Activated CD8-positive, alpha-beta T cell treated with anti-CD3 and anti-CD28 coated beads, Interleukin-2, amount 10 ng/mL, durations not matched to agents 7 days and 5 days (primary cell): Measurements from ENCODE around the gene ODF4. TPM values are rescaled to one million over a fixed set of nuclear protein-coding genes. Genes with fewer than 3 reads are reported as not detected.

Experiments
- ATAC-seq: fragments of 150-1000 bp; cut with Tn5 transposase; one replicate; pipeline ENCODE4 v1.10.0; 2021; ENCODE audit warnings: moderate library complexity
- CTCF ChIA-PET: fragments of 350-600 bp; sonication (Branson Sonifier 250); formaldehyde crosslinking; loops from one replicate; lab custom pipeline; 2021; ENCODE audit warnings: antibody characterized with exemption; lab: Charles Lee
- POLR2A ChIA-PET: fragments of 350-600 bp; sonication (Branson Sonifier 250); formaldehyde crosslinking; loops from one replicate; lab custom pipeline; 2021; ENCODE audit warnings: antibody characterized with exemption; lab: Charles Lee
- DNase-seq: peaks from one replicate; pipeline ENCODE4 v3.0.0-alpha.2; 2020
- H3K27ac Mint-ChIP-seq: one replicate; pipeline ENCODE4 v1.8.0; 2021; ENCODE audit warnings: mild to moderate bottlenecking, mixed read lengths
- H3K27me3 Mint-ChIP-seq: one replicate; pipeline ENCODE4 v1.8.0; 2021; ENCODE audit warnings: low read depth, mixed read lengths
- H3K36me3 Mint-ChIP-seq: one replicate; pipeline ENCODE4 v1.8.0; 2021; ENCODE audit warnings: low read depth, mixed read lengths
- H3K4me1 Mint-ChIP-seq: one replicate; pipeline ENCODE4 v1.8.0; 2021; ENCODE audit warnings: low read depth, mixed read lengths
- H3K4me3 Mint-ChIP-seq: one replicate; pipeline ENCODE4 v1.8.0; 2021; ENCODE audit warnings: mild to moderate bottlenecking, mixed read lengths
- H3K9me3 Mint-ChIP-seq: one replicate; pipeline ENCODE4 v1.8.0; 2022; ENCODE audit warnings: mixed read lengths; ENCODE audit not compliant: insufficient read depth
- total RNA-seq, 2 experiments: library from RNA; stranded (reverse); gene quantifications; one replicate each; pipeline ENCODE4 v1.2.3, GENCODE V29; 2021

ODF4 gene
- total RNA-seq, 2 experiments from 2014 or later = not detected

DNA sequence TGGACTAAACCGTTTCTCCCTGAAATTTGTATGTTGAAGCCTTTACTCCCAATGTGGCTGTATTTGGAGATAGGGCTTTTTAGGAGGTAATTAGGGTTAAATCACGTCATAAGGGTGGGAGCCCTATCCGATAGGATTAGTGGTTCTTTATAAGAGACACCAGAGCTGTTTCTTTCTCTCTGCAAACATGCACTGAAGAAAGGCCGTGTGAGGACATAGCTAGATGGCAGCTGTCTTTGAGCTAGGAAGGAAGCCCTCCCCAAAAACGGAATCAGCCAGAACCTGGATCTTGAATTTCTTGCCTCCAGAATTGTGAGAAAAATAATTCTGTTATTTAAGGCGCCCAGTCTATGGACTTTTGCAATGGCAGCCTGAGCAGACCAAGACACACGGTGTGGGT, 14.1 kb downstream of the ODF4 start:
- no peak overlapping the region for H3K27ac Mint-ChIP-seq
- CTCF ChIA-PET = interaction anchor here (0.7 kb wide), 1 partner anchor 17 kb away, joined by 3 read pairs; no protein-coding TSS in a partner anchor

DNA sequence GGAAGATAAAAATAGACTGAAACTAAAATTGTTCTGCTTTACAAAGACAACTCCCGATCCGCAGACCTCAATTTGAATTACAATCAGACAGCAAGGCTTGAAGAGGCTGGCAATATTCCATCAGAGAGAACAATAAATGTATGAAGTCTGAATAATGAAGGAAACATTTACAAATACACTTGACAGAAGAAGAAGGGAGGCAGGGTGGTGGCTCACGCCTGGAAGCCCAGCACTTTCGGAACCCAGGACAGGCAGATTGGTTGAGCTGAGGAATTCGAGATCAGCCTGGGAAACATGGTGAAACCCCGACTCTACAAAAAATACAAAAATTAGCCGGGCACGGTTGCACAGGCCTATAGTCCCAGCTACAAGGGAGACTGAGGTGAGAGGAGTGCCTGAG, 14.6 kb downstream of the ODF4 start:
- H3K27me3 Mint-ChIP-seq = peaks cover 4% of the 10 kb centered on the region
- CTCF ChIA-PET = interaction anchor here (0.7 kb wide), 1 partner anchor 16 kb away, joined by 3 read pairs; no protein-coding TSS in a partner anchor
- POLR2A ChIA-PET = no interaction called here

More for the DNA sequence above, 14.1 kb downstream of the ODF4 start:
- no peaks in the 10 kb centered on the region for H3K4me1 Mint-ChIP-seq
- DNase-seq (no peak), ATAC-seq (no peak)
- no peak overlapping the region for H3K4me3 Mint-ChIP-seq
- H3K9me3 Mint-ChIP-seq = no peaks in the 10 kb centered on the region
- POLR2A ChIA-PET = no interaction called here
- H3K27me3 Mint-ChIP-seq = peaks cover 4% of the 10 kb centered on the region
- H3K36me3 Mint-ChIP-seq = no peaks in the 10 kb centered on the region

DNA sequence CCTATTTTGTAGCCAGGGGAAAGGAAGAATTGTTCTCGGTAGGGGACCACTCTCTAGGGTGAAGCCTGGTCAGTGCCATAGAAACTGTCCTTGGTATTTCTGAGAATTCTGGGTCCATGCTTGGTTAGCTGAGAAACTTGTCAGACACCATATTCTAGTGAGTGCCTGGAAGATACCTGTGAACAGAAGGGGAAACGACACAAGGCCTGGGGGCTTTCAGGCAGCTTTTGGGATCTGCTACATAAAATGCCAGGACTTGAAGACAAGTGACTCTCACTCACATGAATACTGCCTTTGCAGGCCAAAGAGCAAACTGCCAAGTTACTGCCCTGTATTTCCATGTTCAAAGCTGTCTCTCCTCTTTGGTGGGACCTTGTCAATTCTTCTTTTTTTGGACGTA, 18.3 kb downstream of the ODF4 start:
- Mint-ChIP-seq H3K4me3 (no peak overlapping the region), H3K36me3 (no peaks in the 10 kb centered on the region), H3K9me3 (no peaks in the 10 kb centered on the region), H3K27ac (no peak overlapping the region), H3K27me3 (no peaks in the 10 kb centered on the region), H3K4me1 (peaks cover 10% of the 10 kb centered on the region)
- POLR2A ChIA-PET = no interaction called here
- CTCF ChIA-PET = no interaction called here
- ATAC-seq = no peak
- no peak for DNase-seq

More for the DNA sequence above, 14.6 kb downstream of the ODF4 start:
- Mint-ChIP-seq H3K36me3 (no peaks in the 10 kb centered on the region), H3K27ac (no peak overlapping the region), H3K4me3 (no peak overlapping the region), H3K9me3 (no peaks in the 10 kb centered on the region), H3K4me1 (no peaks in the 10 kb centered on the region)
- ATAC-seq (no peak), DNase-seq (no peak)

DNA sequence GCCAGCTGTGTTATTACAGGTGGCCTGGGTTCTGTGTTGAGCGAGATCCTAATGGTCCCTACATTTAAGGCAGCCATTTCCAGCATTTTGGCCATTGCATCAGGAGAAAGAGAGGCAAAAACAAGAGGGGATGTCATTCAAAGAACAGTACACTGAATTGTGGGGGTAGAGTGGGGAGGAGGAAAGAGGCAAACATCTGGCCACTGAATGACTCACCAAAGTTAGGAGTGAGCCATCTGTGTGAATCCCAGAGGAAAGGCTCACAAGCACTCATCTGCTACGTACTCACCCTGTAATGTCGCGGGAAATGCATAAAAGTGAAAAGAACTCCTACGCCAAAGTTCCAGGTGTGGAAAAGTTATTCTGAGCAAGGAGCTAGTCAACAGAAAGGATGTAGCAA, 20.1 kb downstream of the ODF4 start:
- H3K36me3 Mint-ChIP-seq = no peaks in the 10 kb centered on the region
- CTCF ChIA-PET = interaction anchor here (0.8 to 2.9 kb wide), 2 partner anchors 17 to 286 kb away, joined by 3 to 21 read pairs; partner anchors contain the start of gene KRABD2
- POLR2A ChIA-PET = interaction anchor here (1.3 kb wide), 1 partner anchor 17 kb away, joined by 3 read pairs; no protein-coding TSS in a partner anchor
- DNase-seq = no peak
- ATAC-seq = no peak
- no peaks in the 10 kb centered on the region for H3K9me3 Mint-ChIP-seq
- no peaks in the 10 kb centered on the region for H3K27me3 Mint-ChIP-seq
- peaks cover 10% of the 10 kb centered on the region for H3K4me1 Mint-ChIP-seq
- H3K4me3 Mint-ChIP-seq = no peak overlapping the region
- H3K27ac Mint-ChIP-seq = no peak overlapping the region

DNA sequence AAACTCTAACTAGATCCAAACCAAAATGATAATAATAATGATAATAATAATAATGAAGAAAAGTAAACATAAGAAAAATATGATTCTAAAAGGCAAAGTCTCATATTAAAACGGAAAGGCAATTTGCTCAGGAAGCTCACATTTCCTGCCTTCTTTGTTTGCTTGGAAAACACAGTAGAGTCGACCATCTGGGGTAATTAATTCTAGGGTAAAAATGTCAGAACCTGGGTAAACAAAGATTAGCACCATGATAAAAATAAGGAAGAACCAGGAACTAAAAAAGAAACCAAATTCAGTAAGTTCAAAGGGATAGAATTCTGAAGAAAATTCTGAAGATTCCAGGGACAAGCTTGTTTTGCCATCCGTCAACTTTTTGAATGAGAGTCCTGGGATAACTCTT, 20.6 kb downstream of the ODF4 start:
- Mint-ChIP-seq H3K4me1 (peaks cover 12% of the 10 kb centered on the region), H3K9me3 (no peaks in the 10 kb centered on the region), H3K36me3 (no peaks in the 10 kb centered on the region), H3K27me3 (no peaks in the 10 kb centered on the region), H3K4me3 (no peak overlapping the region), H3K27ac (no peak overlapping the region)
- POLR2A ChIA-PET = interaction anchor here (1.3 kb wide), 1 partner anchor 17 kb away, joined by 3 read pairs; no protein-coding TSS in a partner anchor
- DNase-seq (no peak), ATAC-seq (no peak)
- CTCF ChIA-PET = interaction anchor here (0.8 to 2.9 kb wide), 3 partner anchors 17 to 287 kb away, joined by 3 to 21 read pairs (median 3); partner anchors contain the start of gene KRABD2

DNA sequence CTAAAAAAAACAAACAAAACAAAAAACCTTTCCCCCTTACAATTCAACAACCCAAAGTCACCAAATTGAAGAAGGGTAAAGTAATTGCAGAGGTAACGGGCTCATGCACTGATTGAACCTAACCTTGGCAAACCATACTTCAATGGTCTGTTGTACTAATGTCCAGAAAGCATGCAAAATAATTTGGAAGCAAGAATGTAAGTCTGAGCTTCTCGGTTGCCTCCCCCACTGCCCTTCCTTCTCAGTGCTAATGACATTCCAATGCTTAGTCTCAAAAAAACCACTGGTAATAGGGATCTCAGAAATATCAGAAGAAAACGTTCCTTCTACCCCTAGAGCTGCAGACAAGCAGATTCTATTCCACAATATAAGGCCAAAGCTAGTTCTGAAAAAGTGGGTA, 21.1 kb downstream of the ODF4 start:
- ATAC-seq (no peak), DNase-seq (no peak)
- Mint-ChIP-seq H3K4me3 (no peak overlapping the region), H3K36me3 (no peaks in the 10 kb centered on the region), H3K27ac (no peak overlapping the region), H3K27me3 (no peaks in the 10 kb centered on the region), H3K4me1 (peaks cover 16% of the 10 kb centered on the region), H3K9me3 (no peaks in the 10 kb centered on the region)
- ChIA-PET POLR2A (interaction anchor here (0.8 to 1.3 kb wide), 2 partner anchors 16 to 290 kb away, joined by 3 read pairs; no protein-coding TSS in a partner anchor), CTCF (interaction anchor here (0.9 to 2.9 kb wide), 4 partner anchors 16 to 49 kb away, joined by 3 to 21 read pairs (median 6); partner anchors contain the start of gene KRABD2)

DNA sequence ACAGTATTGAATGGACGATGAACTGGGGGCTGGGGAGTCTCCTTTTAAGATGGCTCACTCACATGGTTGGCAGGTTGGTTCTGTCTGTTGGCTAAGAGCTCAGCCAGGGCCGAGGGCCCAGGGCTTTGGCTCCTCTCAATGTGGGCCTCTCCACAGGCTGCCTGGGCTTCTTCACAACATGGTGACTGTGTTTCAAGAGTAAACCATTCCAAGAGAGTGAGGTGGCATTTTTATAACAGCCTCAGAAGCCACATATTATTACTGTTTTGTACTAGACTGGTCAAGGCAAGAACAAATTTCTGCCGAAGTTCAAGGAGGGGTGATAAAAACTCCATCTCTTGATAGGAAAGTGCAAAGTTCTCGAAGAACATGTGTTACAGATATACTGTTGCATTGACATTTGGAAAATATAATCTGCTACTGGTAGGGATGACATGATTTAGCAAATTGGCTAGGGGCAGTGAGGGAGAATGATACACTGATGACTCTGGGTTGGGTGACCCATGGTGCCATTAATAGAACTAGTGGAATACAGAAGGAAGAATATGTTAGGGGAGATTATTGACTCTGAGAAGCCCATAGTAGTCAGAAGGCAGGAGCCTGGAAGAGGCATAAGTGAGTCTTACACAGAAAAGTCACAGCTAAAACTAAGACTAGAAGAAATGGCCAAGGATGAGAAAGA, 23.2 kb downstream of the ODF4 start:
- H3K4me3 Mint-ChIP-seq = no peak overlapping the region
- POLR2A ChIA-PET = interaction anchor here (0.6 kb wide), 1 partner anchor 14 kb away, joined by 3 read pairs; no protein-coding TSS in a partner anchor
- H3K27me3 Mint-ChIP-seq = no peaks in the 10 kb centered on the region
- CTCF ChIA-PET = interaction anchor here (2.9 kb wide), 1 partner anchor 14 kb away, joined by 21 read pairs; the partner anchor contains the start of gene KRABD2
- ATAC-seq (no peak), DNase-seq (no peak)
- H3K36me3 Mint-ChIP-seq = no peaks in the 10 kb centered on the region
- H3K4me1 Mint-ChIP-seq = peaks cover 16% of the 10 kb centered on the region
- no peaks in the 10 kb centered on the region for H3K9me3 Mint-ChIP-seq
- no peak overlapping the region for H3K27ac Mint-ChIP-seq

DNA sequence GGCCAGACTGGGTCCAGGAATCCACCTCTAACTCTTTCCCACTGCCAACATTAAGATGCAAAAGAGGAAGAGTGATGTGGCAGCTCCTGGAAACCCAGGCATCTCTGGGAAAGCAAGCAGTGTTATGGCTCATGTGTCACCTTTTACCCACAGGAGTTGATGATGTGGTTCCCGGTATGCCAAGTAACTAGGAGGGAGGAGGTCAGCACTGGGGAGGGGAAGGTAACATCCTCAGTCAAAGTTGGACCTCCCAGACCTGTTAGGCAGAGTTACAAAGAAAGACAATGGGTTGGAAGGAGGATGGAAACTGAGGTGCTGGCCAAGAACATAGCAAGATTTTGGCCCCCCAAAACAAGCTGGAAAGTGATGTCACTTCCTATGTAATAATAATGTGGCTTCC, 25.5 kb downstream of the ODF4 start:
- DNase-seq = no peak
- POLR2A ChIA-PET = no interaction called here
- peaks cover 12% of the 10 kb centered on the region for H3K4me1 Mint-ChIP-seq
- no peaks in the 10 kb centered on the region for H3K9me3 Mint-ChIP-seq
- H3K27me3 Mint-ChIP-seq = no peaks in the 10 kb centered on the region
- peaks cover 15% of the 10 kb centered on the region for H3K36me3 Mint-ChIP-seq
- CTCF ChIA-PET = interaction anchor here (1.3 kb wide), 1 partner anchor 12 kb away, joined by 4 read pairs; the partner anchor contains the start of gene KRABD2
- H3K4me3 Mint-ChIP-seq = no peak overlapping the region
- no peak for ATAC-seq
- H3K27ac Mint-ChIP-seq = no peak overlapping the region

DNA sequence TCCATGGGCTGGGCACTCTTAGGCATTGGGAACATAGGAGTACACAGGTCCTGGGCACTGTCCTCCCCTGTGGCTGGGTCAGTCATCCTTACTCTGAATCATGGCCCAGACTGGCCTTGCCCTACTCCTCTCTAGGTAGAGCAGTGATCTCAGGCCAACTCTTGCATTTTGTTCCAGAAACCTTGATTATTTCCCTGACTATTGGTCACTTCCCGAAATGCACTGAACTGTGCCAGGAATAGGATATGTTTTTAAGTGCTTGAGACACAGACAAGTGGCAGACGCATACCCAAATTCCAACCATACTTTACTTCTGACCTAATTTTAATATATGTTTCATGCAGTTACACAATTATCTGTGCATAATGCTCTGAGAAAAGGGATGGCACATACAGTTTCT, 26.6 kb downstream of the ODF4 start:
- Mint-ChIP-seq H3K4me1 (peaks cover 8% of the 10 kb centered on the region), H3K4me3 (no peak overlapping the region), H3K27ac (no peak overlapping the region), H3K36me3 (peaks cover 18% of the 10 kb centered on the region), H3K9me3 (no peaks in the 10 kb centered on the region), H3K27me3 (no peaks in the 10 kb centered on the region)
- ChIA-PET POLR2A (no interaction called here), CTCF (interaction anchor here (1.3 kb wide), 1 partner anchor 11 kb away, joined by 4 read pairs; the partner anchor contains the start of gene KRABD2)
- ATAC-seq (no peak), DNase-seq (no peak)

DNA sequence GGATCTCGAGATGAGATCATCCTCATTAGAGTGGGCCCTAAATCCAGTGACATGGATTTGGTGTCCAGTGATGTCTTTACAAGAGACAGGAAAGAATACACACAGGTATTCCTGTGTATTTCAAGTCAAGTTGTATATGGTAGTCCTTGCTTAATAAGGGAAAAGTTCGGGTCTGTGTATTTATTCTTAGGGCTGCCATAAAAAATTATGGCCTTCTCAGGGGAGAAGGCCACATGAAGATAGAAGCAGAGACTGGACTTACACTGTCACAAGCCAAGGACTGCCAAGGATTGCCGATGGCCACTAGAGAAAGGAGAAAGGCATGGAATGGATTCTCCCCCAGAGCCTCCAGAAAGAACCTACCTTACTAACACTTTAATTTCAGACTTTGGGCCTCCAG, 28.6 kb downstream of the ODF4 start:
- CTCF ChIA-PET = no interaction called here
- POLR2A ChIA-PET = no interaction called here

DNA sequence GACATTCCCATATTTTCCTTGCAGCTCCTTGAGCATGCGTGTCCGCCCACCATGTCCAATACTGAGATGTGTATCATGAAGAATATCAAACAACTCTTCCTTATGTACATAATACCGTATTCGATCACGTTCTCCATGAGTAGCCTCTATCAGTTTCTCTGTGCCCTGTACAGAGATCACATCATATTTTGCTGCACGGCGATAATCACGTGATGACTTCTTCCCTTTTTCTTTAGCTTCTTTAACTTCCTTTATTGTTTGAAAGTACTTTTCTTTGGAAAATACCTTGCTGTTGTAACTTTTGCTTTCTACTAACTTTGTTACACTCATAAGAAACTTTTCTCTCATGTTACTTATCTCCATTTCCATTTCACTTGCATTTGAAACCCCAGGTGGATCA, 30.3 kb downstream of the ODF4 start:
- peaks cover 20% of the 10 kb centered on the region for H3K36me3 Mint-ChIP-seq
- ChIA-PET CTCF (interaction anchor here (1.0 kb wide), 1 partner anchor 16 kb away, joined by 3 read pairs; no protein-coding TSS in a partner anchor), POLR2A (no interaction called here)
- H3K9me3 Mint-ChIP-seq = no peaks in the 10 kb centered on the region
- DNase-seq (no peak), ATAC-seq (no peak)
- no peak overlapping the region for H3K4me3 Mint-ChIP-seq
- H3K4me1 Mint-ChIP-seq = peaks cover 11% of the 10 kb centered on the region
- H3K27me3 Mint-ChIP-seq = no peaks in the 10 kb centered on the region
- no peak overlapping the region for H3K27ac Mint-ChIP-seq

More for the DNA sequence above, 28.6 kb downstream of the ODF4 start:
- Mint-ChIP-seq H3K4me3 (no peak overlapping the region), H3K4me1 (peaks cover 9% of the 10 kb centered on the region), H3K9me3 (no peaks in the 10 kb centered on the region), H3K27me3 (no peaks in the 10 kb centered on the region), H3K36me3 (peaks cover 18% of the 10 kb centered on the region), H3K27ac (no peak overlapping the region)
- no peak for ATAC-seq
- no peak for DNase-seq

DNA sequence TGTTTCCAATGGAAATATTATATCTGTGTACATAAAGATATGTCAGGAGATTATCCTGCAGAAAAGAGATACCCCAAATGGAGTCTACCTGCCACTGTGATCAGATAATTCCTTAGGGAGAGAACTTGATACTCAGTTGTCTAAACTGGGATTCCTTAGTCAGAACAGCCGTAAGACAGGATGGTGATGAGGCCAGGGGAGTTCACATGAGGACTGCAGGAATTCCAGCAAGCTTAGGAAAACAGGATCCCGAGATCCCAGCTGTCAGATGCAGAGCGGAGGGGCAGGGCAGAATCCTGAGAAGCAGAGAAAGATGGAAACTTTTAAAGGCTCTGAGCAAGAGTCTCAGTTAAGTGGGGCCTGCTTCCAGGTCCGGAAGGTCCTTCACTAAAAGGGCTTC, 32.1 kb downstream of the ODF4 start:
- no peak overlapping the region for H3K27ac Mint-ChIP-seq
- POLR2A ChIA-PET = no interaction called here
- no peak overlapping the region for H3K4me3 Mint-ChIP-seq
- peaks cover 30% of the 10 kb centered on the region for H3K36me3 Mint-ChIP-seq
- no peak for DNase-seq
- H3K4me1 Mint-ChIP-seq = peaks cover 17% of the 10 kb centered on the region
- H3K27me3 Mint-ChIP-seq = no peaks in the 10 kb centered on the region
- no peak for ATAC-seq
- H3K9me3 Mint-ChIP-seq = no peaks in the 10 kb centered on the region
- CTCF ChIA-PET = no interaction called here
